GM19351 (cell line): Measurements from ENCODE around the gene GNG12.
A peak's percentile ranks its signal among the peaks of the same experiment; 100 is the strongest.

Experiments
- ATAC-seq: cut with Tn5 transposase; IDR thresholded peaks from one replicate; pipeline ENCODE4 v1.9.1; 2021; ENCODE audit warnings: mild to moderate bottlenecking, moderate library complexity; ENCODE audit not compliant: unreplicated experiment

The GNG12 gene

DNA sequence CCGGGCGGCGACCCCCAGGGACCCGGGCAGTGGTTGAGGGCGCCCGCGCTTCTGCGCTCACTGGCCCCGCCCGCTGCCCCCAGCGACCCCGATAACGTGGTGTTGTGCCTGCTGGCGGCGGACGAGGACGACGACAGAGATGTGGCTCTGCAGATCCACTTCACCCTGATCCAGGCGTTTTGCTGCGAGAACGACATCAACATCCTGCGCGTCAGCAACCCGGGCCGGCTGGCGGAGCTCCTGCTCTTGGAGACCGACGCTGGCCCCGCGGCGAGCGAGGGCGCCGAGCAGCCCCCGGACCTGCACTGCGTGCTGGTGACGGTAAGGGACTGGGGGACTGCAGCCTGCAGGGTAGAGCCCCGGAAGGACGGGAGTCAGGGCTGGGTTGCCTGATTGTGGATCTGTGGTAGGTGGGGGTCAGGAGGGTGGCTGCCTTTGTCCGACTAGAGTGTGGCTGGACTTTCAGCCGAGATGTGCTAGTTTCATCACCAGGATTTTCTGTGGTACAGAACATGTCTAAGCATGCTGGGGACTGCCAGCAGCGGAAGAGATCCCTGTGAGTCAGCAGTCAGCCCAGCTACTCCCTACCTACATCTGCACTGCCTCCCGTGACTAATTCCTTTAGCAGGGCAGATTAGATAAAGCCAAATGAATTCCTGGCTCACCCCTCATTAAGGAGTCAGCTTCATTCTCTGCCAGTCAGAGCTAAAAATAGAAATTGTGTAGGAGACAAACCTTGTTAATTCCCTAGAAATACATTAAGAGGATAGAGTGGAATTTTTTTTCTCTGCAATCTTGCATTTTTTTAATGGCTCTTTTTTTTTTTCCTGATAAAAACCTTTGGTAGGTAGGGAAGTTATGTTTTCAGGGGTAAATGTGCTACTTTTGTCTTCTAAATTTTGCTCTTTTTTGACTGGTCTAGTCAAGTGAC lies 146.7 kb downstream of the GNG12 start:
- ATAC-seq = peak; percentile 22

DNA sequence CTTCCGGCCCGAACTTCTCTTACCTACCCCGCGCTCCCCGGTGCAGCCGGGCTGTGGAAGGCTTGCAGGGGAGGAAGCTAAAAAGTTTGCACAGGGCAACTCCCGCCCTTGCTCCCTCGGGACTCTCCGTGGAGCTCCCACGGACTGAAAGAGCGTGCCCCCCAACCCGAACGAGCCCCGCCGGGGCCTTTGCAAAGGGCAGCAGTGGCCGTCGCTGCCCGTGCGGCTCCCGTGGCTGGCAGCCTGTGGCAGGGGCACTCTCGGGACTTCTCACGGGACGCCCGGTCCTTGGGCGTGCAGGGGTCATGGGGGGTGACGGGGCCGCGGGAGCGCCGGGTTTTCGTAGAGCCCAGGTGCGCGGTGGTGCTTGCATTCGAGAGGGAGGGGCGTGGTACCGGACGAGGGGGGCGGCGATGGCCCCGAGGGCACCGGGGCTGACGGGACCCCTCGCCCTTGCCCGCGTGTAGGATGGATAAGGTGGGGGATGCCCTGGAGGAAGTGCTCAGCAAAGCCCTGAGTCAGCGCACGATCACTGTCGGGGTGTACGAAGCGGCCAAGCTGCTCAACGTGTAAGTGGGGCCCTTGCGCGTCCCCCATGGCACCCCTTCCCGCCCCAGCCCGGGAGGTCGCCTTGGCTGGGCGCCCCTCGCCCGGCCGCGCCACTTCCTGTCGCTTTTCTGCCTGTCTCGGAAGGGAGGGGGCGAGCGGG lies 147.6 kb downstream of the GNG12 start:
- ATAC-seq = peak; percentile 19

DNA sequence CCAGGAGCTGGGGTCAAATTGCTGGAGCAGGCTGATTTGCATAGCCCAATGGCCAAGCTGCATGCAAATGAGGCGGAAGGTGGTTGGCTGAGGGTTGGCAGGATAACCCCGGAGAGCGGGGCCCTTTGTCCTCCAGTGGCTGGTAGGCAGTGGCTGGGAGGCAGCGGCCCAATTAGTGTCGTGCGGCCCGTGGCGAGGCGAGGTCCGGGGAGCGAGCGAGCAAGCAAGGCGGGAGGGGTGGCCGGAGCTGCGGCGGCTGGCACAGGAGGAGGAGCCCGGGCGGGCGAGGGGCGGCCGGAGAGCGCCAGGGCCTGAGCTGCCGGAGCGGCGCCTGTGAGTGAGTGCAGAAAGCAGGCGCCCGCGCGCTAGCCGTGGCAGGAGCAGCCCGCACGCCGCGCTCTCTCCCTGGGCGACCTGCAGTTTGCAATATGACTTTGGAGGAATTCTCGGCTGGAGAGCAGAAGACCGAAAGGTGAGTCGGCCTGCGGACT lies 148.2 kb downstream of the GNG12 start, which contains the start of gene GADD45A:
Gene GADD45A, plus strand, starts transcription at position 135 of the 491 bp plus-strand sequence. Its CDS starts 294 bp downstream, at position 429.
- ATAC-seq = peak; percentile 72

DNA sequence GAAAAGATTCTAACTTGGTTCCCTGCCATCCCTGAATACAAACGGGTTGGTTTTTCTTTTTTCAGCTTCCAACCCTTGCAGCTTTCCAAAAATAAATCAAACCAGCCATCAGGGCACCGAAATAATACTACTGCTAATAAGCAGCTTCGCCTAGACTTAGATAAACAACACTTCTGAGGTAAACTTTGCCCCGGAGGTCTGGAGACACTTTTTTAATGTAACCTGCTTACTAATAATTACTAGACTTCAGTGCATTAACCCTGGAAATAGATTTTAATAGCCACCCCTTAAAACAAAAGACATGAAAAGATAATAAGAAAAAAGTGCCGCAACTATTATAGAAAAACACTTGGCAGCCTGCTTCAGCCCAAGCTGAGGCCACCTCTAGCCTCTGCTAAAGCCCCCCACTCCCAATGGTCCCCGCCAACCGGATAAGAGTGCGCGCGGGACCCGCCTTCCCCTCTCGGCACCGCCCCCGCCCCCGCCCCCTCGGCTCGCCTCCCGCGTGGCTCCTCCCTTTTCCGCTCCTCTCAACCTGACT lies 148.7 kb downstream of the GNG12 start:
- no peak for ATAC-seq

DNA sequence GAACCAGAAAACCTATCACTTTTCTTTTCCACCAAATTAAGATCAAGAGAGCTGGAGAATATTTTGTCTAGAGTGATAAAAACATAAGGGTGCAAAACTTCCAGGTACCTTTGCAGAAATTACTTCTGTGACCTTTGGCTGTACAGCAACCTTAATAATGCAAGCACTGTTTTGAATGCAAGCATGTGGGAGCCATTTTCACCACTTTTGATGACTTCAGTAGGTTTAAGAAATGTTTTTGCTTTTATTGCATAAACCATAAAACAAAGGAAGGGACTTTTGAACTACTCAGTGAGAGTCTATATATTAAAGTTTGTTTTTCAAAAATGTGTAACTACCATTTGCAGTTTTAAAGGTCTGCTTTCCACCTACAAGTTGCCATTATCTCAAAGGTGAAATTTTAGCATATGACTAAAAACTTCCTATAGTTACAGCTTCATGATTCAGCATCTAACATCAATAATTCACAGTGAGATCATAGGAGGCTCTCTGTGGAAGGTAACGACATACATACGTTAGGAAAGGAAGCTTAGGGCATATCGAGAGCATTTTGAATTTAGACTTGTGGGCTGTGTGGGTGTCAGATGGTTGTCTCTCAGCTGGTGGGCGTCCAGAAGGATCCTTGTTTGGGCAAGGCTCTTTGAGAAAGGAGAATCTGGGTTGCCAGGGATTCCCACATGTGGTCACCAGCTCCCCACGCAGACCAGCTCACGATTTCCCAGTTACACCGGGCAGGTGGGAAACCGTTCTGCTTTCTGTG lies 149.3 kb downstream of the GNG12 start:
- ATAC-seq = no peak

DNA sequence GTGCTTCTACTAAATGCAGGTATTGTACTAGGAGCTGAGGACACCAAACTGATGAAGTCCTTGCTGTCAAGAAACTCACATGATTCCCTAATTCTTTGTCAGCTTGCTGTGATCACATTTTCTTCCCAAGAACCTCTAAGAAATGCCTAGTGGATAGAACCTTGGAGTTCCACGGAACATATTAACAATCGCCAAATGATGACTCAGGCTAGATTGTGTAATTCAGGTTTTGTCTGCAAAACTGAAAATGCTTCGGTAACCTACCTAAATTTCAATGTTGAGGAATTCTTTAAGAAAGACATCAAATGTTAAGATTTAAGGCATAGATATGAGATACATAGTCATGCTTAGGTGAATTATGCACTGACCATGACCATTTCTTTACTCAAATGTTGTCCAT lies 150.0 kb downstream of the GNG12 start:
- ATAC-seq = no peak

DNA sequence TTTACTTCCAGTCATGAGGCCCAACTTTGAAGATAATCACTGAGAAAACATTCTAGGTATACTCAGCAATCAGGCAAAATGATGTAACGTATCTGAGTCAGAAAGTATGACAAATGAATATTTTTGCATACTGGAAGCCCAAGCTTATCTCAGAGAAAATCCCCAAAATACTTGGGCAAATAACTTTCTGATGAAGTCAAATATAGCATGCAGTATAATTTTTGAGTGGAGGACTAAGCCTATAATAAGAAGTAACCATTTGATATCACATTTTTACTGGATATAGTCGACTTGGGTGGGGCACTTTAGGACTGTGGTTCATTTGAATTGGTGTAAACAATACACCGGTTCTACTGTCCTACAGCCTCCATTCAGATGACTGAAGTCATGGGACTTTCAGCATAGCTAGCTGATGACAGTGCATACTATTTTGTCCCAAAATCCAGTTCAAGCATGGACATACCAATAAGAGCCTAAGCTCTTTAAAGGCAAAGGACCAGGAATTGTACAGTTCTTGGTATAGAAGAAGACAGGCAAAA lies 150.5 kb downstream of the GNG12 start:
- no peak for ATAC-seq

DNA sequence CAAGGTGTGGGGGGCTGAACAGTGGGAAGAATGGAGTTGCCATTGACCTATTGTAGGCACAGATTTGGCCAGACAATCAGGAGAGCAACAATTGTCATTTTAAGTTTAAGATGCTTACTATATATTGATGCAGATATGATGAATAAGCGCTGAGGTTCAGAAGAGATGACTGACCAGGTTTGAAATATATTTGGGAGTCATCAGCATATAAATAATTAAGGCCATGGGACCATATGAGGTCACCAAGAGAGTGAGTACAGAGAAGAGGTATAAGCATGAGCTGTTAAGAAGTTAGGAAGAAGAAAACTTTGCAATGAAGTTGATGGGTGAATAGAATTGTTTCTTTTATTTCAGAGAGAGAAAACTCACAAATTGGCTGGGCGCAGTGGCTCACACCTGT lies 152.8 kb downstream of the GNG12 start:
- no peak for ATAC-seq

DNA sequence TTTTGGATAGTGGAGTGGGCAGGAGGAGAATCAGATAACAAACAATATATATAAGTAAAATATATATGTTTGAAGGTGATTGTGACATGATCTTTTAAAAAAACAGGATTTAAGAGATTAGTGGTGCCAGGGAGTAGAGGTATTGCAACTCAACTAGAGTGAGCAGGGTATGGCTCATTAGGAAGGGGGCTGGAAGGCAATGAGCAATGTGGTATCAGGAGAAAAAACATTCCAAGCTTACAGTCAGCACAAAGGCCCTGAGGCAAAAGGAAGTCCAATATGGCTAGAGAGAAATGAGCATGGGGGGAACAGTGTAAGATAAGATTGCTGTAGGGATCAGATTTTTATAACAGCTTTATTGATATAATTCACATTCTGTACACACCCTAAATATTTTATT lies 153.6 kb downstream of the GNG12 start:
- no peak for ATAC-seq

DNA sequence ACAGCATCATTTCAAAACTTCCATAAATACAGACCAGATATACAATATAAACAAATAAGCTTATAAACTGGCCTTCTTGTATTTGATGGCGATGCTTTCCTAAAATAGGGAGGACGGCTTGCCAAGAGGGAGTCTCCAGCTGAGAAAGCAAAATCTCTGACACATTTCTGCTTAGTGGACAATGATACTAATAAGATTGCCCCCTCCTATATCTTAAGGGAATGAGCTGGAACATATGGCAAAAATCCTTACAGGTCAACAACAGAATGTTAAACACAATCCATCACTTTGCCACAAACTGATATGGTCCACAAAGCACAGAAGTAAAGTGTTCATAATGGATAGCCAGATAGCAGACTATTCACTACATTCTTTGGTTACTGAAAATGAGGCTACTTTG lies 155.3 kb downstream of the GNG12 start:
- ATAC-seq = no peak

DNA sequence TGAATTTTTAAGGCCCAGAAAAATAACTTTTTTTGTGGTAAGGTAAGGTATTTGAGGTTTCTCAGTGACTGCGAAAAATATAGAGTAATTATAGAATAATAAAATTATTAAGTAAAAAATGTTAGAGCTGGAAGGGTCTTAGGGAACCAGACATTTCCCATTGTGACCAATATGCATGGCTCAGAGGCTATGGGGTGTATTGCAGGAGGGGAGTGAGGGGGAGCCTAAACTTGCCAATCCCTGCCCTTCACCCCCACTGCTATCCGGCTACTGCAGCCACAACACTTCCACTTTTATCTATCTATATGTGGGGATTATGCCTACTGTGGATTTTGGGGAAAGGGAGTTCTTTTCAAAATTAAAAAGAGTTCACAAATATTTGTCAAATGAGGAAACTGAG lies 155.9 kb downstream of the GNG12 start:
- no peak for ATAC-seq

DNA sequence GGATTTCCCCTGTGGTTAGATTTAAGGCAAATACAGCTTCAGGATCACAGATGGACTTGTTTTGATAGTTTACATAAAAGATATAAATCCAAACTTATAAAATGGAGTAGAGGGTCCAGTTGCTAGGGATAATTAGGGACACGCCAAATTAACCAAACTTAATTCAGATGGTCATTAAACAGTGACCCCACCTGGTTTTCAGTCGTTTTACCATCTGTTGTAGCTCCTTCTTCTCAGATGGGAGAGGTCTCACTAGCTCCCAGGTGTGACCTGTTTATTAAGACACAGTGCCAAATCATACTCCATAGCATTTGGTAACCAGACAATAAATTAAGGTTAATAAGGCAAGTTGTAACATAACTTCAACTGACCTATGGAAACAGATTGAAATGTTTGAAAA lies 156.3 kb downstream of the GNG12 start:
- ATAC-seq = no peak

DNA sequence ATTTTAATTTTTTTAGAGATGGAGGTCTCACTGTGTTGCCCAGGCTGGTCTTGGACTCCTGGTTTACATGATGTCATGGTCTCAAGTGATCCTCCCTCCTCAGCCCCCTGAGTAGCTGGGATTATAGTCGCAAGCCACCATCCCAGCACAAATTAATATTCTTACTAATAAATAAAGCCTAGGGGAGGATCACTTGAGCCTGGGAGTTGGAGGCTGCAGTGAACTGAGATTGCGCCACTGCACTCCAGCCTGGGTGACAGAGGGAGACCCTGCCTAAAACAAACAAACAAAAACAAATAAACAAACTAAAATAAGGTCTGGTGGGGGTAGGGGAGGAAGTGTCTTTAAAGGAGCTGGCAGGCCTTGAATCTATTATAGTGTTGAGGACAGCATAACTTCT lies 157.0 kb downstream of the GNG12 start:
- ATAC-seq = no peak

DNA sequence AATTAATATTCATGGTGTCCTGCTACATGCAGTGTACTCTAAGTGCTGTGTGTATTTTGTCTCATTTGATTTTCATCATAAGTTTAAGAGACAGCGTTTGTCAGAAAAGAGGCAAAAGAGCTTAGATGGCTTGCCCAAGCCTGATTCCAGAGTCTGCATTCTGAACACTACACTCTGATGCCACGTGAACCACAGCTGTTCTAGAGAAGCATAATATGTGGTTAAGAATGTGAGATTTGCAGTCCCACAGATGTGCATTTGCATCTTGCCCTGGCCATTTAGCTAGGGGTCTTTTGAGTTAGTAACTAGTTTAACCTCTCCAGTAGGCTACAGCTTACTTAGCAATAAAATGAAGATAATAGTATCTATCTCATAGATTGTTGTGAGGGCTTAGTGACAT lies 157.5 kb downstream of the GNG12 start:
- peak; percentile 81 for ATAC-seq

DNA sequence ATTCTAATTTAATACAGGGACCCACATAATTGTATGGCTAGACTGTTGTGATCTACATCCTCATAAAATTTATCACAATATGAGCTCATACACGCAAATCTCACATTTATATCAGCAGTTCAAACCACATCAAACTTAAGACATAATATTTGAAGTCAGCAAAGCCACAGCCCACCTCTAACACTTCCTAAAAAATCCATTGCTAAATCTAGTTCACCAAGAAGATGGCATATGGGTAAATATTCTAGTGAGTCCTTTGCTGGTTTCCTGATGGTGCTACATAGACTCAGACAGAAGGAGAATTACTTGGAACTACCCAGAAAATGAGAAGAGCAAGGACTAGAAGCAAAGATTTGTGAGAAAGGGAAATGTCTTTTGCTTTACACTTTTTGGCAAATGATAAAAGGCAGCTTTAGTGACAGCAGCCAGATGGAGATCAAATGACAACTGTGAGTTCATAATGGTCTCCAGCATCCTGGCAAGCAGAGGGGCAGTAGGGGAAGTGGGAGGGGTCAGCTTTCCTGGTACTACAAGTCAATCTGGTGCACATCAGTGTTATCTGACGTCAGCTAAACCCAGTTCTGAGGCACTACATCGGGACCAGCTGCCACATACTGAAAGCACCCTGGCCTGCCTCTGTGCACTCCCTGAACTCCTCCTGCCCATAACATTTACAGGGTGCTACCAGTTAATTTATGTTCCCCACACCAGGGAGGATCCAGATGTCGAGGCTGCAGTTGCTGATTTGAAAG lies 158.8 kb downstream of the GNG12 start:
- ATAC-seq = peak; percentile 55

DNA sequence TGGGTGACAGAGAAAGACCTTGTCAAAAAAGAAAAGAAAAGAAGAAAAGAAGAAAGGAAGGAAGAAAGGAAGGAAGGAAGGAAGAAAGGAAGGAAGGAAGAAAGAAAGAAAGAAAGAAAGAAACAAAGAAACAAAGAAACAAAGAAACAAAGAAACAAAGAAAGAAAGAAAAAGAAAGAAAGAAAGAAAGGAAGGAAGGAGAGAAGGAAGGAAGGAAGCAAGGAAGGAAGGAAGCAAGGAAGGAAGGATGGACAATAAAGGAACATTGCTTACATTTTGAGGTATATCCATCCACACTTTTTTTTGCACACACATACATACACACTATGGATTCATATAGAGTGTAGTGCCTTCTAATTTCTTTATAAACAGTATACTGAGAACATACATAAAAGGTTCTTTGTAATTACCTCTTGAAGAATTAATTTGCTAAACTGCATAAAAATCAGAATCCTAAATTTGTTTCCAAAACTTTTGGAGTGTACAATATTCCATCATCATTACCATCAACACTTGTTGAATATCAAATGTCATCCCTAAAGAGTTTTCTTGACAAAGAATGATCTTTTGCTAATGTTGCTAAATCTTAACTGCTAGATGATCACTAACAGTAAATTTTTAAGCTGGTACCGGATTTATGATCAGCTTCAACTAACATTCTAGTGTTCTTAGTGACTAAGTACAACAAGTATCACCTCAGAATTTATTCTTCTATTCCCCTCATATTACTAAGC lies 159.6 kb downstream of the GNG12 start:
- no peak for ATAC-seq

DNA sequence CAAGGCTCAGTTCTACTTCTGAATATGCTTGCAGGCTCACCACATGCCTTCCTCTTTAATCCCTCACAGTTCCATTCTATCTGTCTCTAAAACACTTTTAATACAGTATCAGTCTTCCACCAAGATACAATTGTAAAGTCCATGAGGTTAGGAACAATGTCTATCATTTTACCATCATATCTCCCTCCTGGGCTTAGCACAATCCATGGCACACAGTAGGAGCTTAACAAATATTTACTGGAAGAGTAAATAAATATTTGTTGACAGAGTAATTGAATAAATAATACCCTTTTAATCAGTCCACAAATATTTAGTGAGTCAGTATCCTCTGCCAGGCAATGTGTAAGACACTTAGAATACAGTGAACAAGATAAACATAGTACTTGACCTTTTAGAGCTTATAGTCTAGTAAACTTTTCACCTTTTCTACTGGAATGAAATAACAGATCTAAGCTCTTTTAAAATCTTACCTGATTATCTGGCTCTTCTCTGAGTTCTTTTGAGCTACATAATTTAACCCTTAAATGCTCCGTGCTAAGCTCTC lies 160.9 kb downstream of the GNG12 start:
- ATAC-seq = no peak

DNA sequence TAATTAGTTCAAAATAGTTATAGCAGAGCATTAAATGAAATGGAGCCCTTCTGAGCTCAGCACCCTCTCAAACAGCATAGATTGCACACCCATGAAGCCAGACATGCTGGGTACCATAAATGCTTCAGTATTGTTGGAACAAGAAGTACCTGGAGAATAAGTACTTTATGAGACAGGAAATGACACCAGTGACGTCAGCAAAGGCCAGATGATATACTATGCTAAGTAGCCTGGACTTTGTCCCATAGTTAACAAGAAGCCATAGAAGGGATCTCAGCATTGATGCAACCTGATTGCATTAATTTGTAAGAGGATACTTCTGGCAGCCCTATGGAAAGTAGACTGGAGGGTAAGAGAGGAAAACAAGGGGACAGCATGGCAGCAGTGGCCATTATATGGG lies 164.6 kb downstream of the GNG12 start:
- ATAC-seq = no peak

DNA sequence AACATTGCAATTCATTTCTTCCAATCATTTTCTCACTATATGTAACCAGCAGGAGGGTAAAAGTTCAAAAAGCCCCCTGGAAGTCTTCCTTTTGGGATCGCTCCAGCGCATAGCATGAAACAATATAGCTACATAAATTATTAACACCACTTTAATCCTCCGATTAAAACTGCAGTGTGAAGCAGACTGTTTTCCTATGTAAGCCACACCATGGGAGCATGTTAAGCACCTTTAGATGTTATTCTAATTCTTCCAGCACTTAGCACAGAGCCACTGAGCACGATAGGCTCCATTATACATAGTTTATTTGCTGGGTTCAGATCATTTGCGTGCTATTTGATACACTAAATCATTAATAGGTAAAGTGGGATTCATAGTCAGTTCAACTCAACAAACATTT lies 166.6 kb downstream of the GNG12 start:
- no peak for ATAC-seq
